IMR-90 (cell line): ENCODE results near the gene OR8B4. TPM values are rescaled to one million over a fixed set of nuclear protein-coding genes. Genes with fewer than 3 reads are reported as not detected.

Experiments
- ATAC-seq: fragments of 200-7000 bp; cut with Tn5 transposase; 2 replicates; pipeline ENCODE4 v1.9.1; 2020; ENCODE audit warnings: low read depth, mild to moderate bottlenecking, moderate library complexity
- BruUV-seq: library from RNA; stranded (reverse); fragments of 400-500 nt; replicated peaks from 2 replicates; lab custom pipeline; 2021; lab: Mats Ljungman, UMichigan
- CTCF ChIA-PET: fragments of 300-600 bp; formaldehyde crosslinking; extraction: SDS; loops from one replicate; lab custom pipeline; 2021; ENCODE audit warnings: antibody characterized with exemption; lab: Yijun Ruan, JAX
- POLR2A ChIA-PET: fragments of 300-600 bp; sonication (Branson Sonifier 250); formaldehyde crosslinking; loops from one replicate; lab custom pipeline; 2022; ENCODE audit warnings: antibody characterized with exemption; ENCODE audit not compliant: unreplicated experiment; lab: Charles Lee
- DNase-seq: peaks from one replicate; pipeline ENCODE4 v3.0.0; 2013
- H2AFZ ChIP-seq: replicated peaks from 2 replicates; pipeline ENCODE3; 2013; ENCODE audit warnings: low read length, mild to moderate bottlenecking; ENCODE audit not compliant: poor library complexity
- H2AK5ac ChIP-seq: 2 replicates; pipeline ENCODE4 v1.6.1; 2013; ENCODE audit warnings: low read depth, low read length, inconsistent platforms
- H2AK9ac ChIP-seq: replicated peaks from 2 replicates; pipeline ENCODE3; 2013; ENCODE audit warnings: mild to moderate bottlenecking, low read depth, low read length, moderate library complexity; ENCODE audit not compliant: poor library complexity
- H2BK120ac ChIP-seq: 2 replicates; pipeline ENCODE4 v1.6.1; 2013; ENCODE audit warnings: low read depth, low read length, inconsistent platforms
- H2BK15ac ChIP-seq: 3 replicates; pipeline ENCODE4 v1.6.1; 2013; ENCODE audit warnings: low read depth, low read length, inconsistent platforms
- H2BK20ac ChIP-seq: 2 replicates; pipeline ENCODE4 v1.6.1; 2013; ENCODE audit warnings: low read depth, mild to moderate bottlenecking, inconsistent platforms, low read length, moderate library complexity
- H2BK5ac ChIP-seq: 2 replicates; pipeline ENCODE4 v1.6.1; 2013; ENCODE audit warnings: mild to moderate bottlenecking, low read depth, low read length, inconsistent platforms; ENCODE audit not compliant: poor library complexity, severe bottlenecking
- H3K14ac ChIP-seq: replicated peaks from 2 replicates; pipeline ENCODE4 v1.6.1; 2013; ENCODE audit warnings: low read depth, low read length, inconsistent platforms
- H3K18ac ChIP-seq: 2 replicates; pipeline ENCODE4 v1.6.1; 2013; ENCODE audit warnings: low read depth, low read length, control low read depth
- H3K23ac ChIP-seq: 2 replicates; pipeline ENCODE4 v1.6.1; 2013; ENCODE audit warnings: low read depth, low read length, inconsistent platforms
- H3K27ac ChIP-seq: 2 replicates; pipeline ENCODE4 v1.5.1; 2013; ENCODE audit warnings: mild to moderate bottlenecking, control low read depth, low read length; ENCODE audit not compliant: insufficient read depth
- H3K27me3 ChIP-seq: 2 replicates; pipeline ENCODE4 v1.6.1; 2013; ENCODE audit warnings: low read length; ENCODE audit not compliant: control insufficient read depth, insufficient read depth
- H3K36me3 ChIP-seq: 2 replicates; pipeline ENCODE4 v1.6.1; 2013; ENCODE audit warnings: low read length, mixed read lengths; ENCODE audit not compliant: control insufficient read depth, insufficient read depth
- H3K4ac ChIP-seq: 2 replicates; pipeline ENCODE4 v1.6.1; 2013; ENCODE audit warnings: low read depth, low read length, inconsistent platforms
- H3K4me1 ChIP-seq: 2 replicates; pipeline ENCODE4 v1.6.1; 2013; ENCODE audit warnings: low read length, mixed read lengths; ENCODE audit not compliant: control insufficient read depth, insufficient read depth
- H3K4me2 ChIP-seq: 2 replicates; pipeline ENCODE4 v1.6.1; 2013; ENCODE audit warnings: low read depth, mild to moderate bottlenecking, control low read depth, low read length, moderate library complexity
- H3K4me3 ChIP-seq: 2 replicates; pipeline ENCODE4 v1.5.1; 2013; ENCODE audit warnings: low read depth, mild to moderate bottlenecking, control low read depth, low read length, moderate library complexity; ENCODE audit not compliant: insufficient read depth
- H3K56ac ChIP-seq: 2 replicates; pipeline ENCODE4 v1.6.1; 2013; ENCODE audit warnings: low read length, inconsistent platforms; ENCODE audit not compliant: insufficient read depth; ENCODE audit errors: extremely low read depth
- H3K79me1 ChIP-seq, 2 experiments: 2 replicates each; pipeline ENCODE4 v1.6.1; 2013; ENCODE audit warnings: low read length in 2 of 2, inconsistent platforms in 1 of 2, low read depth in 1 of 2
- H3K9ac ChIP-seq: 2 replicates; pipeline ENCODE4 v1.6.1; 2013; ENCODE audit warnings: low read depth, low read length, control low read depth
- H3K9me1 ChIP-seq: 2 replicates; pipeline ENCODE4 v1.6.1; 2013; ENCODE audit warnings: low read length, inconsistent platforms; ENCODE audit not compliant: insufficient read depth
- H3K9me3 ChIP-seq: 2 replicates; pipeline ENCODE4 v1.6.1; 2013; ENCODE audit warnings: low read length; ENCODE audit not compliant: control insufficient read depth, insufficient read depth
- H4K20me1 ChIP-seq: 2 replicates; pipeline ENCODE4 v1.6.1; 2013; ENCODE audit warnings: low read length, inconsistent platforms; ENCODE audit not compliant: insufficient read depth
- H4K5ac ChIP-seq: 2 replicates; pipeline ENCODE4 v1.6.1; 2013; ENCODE audit warnings: mild to moderate bottlenecking, low read depth, low read length, control low read depth
- H4K8ac ChIP-seq, 2 experiments: 2 replicates each; pipeline ENCODE4 v1.6.1; 2013; ENCODE audit warnings: low read depth in 2 of 2, low read length in 2 of 2, control low read depth in 1 of 2, inconsistent platforms in 1 of 2
- H4K91ac ChIP-seq: 2 replicates; pipeline ENCODE4 v1.6.1; 2013; ENCODE audit warnings: low read depth, low read length, inconsistent platforms; ENCODE audit not compliant: insufficient read depth
- BHLHE40 ChIP-seq: fragments of 150-350 bp; IDR thresholded peaks from 2 replicates; pipeline ENCODE4 v1.6.1; 2016; ENCODE audit warnings: mild to moderate bottlenecking, low read depth, low read length
- CHD1 ChIP-seq: IDR thresholded peaks from 2 replicates; pipeline ENCODE4 v1.6.1; 2012; ENCODE audit warnings: low read depth, low read length, improper control_type of control experiment
- MXI1 ChIP-seq: IDR thresholded peaks from 2 replicates; pipeline ENCODE4 v1.6.1; 2012; ENCODE audit warnings: low read depth, mild to moderate bottlenecking, low read length, moderate library complexity, borderline replicate concordance
- RCOR1 ChIP-seq: IDR thresholded peaks from 2 replicates; pipeline ENCODE4 v1.6.1; 2012; ENCODE audit warnings: mild to moderate bottlenecking, low read length, improper control_type of control experiment; ENCODE audit not compliant: insufficient replicate concordance
- SMC3 ChIP-seq: fragments of 150-350 bp; IDR thresholded peaks from 2 replicates; pipeline ENCODE4 v1.6.1; 2016; ENCODE audit warnings: low read depth, mild to moderate bottlenecking, antibody characterized with exemption, low read length, moderate library complexity
- WGBS, 2 experiments: methylation state at CpG; one replicate each; pipeline versions ENCODE4 v1.1.5 to v1.1.7; 2013; ENCODE audit warnings: missing lambda C conversion rate in 2 of 2; ENCODE audit not compliant: insufficient read length in 1 of 2; ENCODE audit errors: extremely low coverage in 2 of 2; 5-methylcytosine and 5-hydroxymethylcytosine counted together
- dilution Hi-C: fragments of 300-500 bp; cut with HindIII; formaldehyde crosslinking; loops from one replicate; pipeline ENCODE4 v1.14.3; 2018; ENCODE audit warnings: low sequenced_read_pairs; ENCODE audit not compliant: unreplicated experiment
- in situ Hi-C: fragments of 300-500 bp; cut with MboI; formaldehyde crosslinking; loops from 3 replicates; pipeline ENCODE4 v1.14.3; 2019; ENCODE audit warnings: low sequenced_read_pairs, inconsistent platforms, mixed read lengths
- intact Hi-C: fragments of 100-400 bp; cut with micrococcal nuclease; formaldehyde crosslinking; loops from 2 replicates; pipeline ENCODE4 v1.10.0; 2022
- polyA plus RNA-seq, 3 experiments: library from polyadenylated mRNA; depleted of rRNA; stranded (reverse); fragments of >200 nt; gene quantifications; 2 replicates each; pipeline ENCODE4 v1.2.3, GENCODE V29; 2012; ENCODE audit warnings: low replicate concordance in 1 of 3
- total RNA-seq: library from RNA; depleted of rRNA; stranded (reverse); fragments of >200 nt; gene quantifications from 2 replicates; pipeline ENCODE4 v1.2.3, GENCODE V29; 2012
- TF ChIP-seq, protein P1 (sequence below): fragments of 150-350 bp; IDR thresholded peaks from 2 replicates; pipeline ENCODE4 v1.6.1; 2017; ENCODE audit warnings: mild to moderate bottlenecking, antibody characterized with exemption, low read length, low read depth
- TF ChIP-seq, protein P2 (sequence below): fragments of 150-350 bp; IDR thresholded peaks from 2 replicates; pipeline ENCODE4 v1.6.1; 2016; ENCODE audit warnings: low read depth, mild to moderate bottlenecking, low read length, moderate library complexity, borderline replicate concordance
- TF ChIP-seq, protein P3 (sequence below): conservative IDR thresholded peaks from 2 replicates; pipeline ENCODE4 v1.5.1; 2012; ENCODE audit warnings: mild to moderate bottlenecking, low read depth, low read length, improper control_type of control experiment

OR8B4 gene
- total and polyA plus RNA-seq, 2 of the 4 experiments (the other 2 are of a cell fraction): not detected

GRCh38 chr11:124421043-124421442 lies 3.6 kb downstream of the OR8B4 start:
- CTCF ChIA-PET: no interaction called here

More at GRCh38 chr11:124421043-124421442, 3.6 kb downstream of the OR8B4 start:
- H3K79me1 ChIP-seq: no peaks in the 10 kb centered on the region
- POLR2A ChIA-PET: no interaction called here
- H3K4ac ChIP-seq: no peak overlapping the region
- BruUV-seq: no TSS peak
- WGBS, 2 experiments: no CpG with 5 or more reads among the region's 4 CpGs
- no peaks in the 10 kb centered on the region for H3K4me1 ChIP-seq
- intact Hi-C loops (no loop called here), in situ Hi-C loops (loop anchor here (25.0 kb wide), 1 partner anchor 391 kb away; the partner anchor contains the start of gene MSANTD2), dilution Hi-C loops (no loop called here)
- H3K18ac ChIP-seq: no peak overlapping the region
- H2BK120ac ChIP-seq: no peak overlapping the region
- no peaks in the 10 kb centered on the region for H4K20me1 ChIP-seq
- H3K14ac ChIP-seq: no peak overlapping the region
- H4K91ac ChIP-seq: no peak overlapping the region
- H3K56ac ChIP-seq: no peak overlapping the region
- H3K9ac ChIP-seq: no peak overlapping the region
- no peak overlapping the region for H4K5ac ChIP-seq
- ATAC-seq (no peak), DNase-seq (no peak)
- H3K27me3 ChIP-seq: peaks cover 6% of the 10 kb centered on the region
- no peak overlapping the region for H2AK9ac ChIP-seq
- no peak overlapping the region for H3K27ac ChIP-seq
- no peak overlapping the region for H2BK20ac ChIP-seq
- H2BK15ac ChIP-seq: no peak overlapping the region
- no peak overlapping the region for H4K8ac ChIP-seq
- H3K23ac ChIP-seq: no peak overlapping the region
- H3K4me2 ChIP-seq: no peak overlapping the region
- no peaks in the 10 kb centered on the region for H3K9me3 ChIP-seq
- TF ChIP-seq CHD1 (no peak), MXI1 (no peak), SMC3 (no peak), BHLHE40 (no peak), RCOR1 (no peak)
- TF ChIP-seq, protein P1, sequence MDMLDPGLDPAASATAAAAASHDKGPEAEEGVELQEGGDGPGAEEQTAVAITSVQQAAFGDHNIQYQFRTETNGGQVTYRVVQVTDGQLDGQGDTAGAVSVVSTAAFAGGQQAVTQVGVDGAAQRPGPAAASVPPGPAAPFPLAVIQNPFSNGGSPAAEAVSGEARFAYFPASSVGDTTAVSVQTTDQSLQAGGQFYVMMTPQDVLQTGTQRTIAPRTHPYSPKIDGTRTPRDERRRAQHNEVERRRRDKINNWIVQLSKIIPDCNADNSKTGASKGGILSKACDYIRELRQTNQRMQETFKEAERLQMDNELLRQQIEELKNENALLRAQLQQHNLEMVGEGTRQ: no peak
- TF ChIP-seq, protein P2, sequence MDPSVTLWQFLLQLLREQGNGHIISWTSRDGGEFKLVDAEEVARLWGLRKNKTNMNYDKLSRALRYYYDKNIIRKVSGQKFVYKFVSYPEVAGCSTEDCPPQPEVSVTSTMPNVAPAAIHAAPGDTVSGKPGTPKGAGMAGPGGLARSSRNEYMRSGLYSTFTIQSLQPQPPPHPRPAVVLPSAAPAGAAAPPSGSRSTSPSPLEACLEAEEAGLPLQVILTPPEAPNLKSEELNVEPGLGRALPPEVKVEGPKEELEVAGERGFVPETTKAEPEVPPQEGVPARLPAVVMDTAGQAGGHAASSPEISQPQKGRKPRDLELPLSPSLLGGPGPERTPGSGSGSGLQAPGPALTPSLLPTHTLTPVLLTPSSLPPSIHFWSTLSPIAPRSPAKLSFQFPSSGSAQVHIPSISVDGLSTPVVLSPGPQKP: no peak
- TF ChIP-seq, protein P3, sequence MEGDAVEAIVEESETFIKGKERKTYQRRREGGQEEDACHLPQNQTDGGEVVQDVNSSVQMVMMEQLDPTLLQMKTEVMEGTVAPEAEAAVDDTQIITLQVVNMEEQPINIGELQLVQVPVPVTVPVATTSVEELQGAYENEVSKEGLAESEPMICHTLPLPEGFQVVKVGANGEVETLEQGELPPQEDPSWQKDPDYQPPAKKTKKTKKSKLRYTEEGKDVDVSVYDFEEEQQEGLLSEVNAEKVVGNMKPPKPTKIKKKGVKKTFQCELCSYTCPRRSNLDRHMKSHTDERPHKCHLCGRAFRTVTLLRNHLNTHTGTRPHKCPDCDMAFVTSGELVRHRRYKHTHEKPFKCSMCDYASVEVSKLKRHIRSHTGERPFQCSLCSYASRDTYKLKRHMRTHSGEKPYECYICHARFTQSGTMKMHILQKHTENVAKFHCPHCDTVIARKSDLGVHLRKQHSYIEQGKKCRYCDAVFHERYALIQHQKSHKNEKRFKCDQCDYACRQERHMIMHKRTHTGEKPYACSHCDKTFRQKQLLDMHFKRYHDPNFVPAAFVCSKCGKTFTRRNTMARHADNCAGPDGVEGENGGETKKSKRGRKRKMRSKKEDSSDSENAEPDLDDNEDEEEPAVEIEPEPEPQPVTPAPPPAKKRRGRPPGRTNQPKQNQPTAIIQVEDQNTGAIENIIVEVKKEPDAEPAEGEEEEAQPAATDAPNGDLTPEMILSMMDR: no peak
- no peak overlapping the region for H2AFZ ChIP-seq
- no peak overlapping the region for H2AK5ac ChIP-seq
- no peaks in the 10 kb centered on the region for H3K9me1 ChIP-seq
- H3K36me3 ChIP-seq: no peaks in the 10 kb centered on the region
- no peak overlapping the region for H3K4me3 ChIP-seq
- H2BK5ac ChIP-seq: no peak overlapping the region
